HG03439 (cell line): ENCODE results near the gene SMG1.
"Not testable (repeated sequence)": the region's sequence is repeated elsewhere in the genome, so short reads cannot be mapped to it uniquely, and the experiment has no call there.

Experiments used
- ATAC-seq: cut with Tn5 transposase; IDR thresholded peaks from one replicate; pipeline ENCODE4 v1.9.1; 2021; ENCODE audit warnings: mild to moderate bottlenecking, moderate library complexity; ENCODE audit not compliant: unreplicated experiment

The SMG1 gene

GRCh38 chr16:18801145-18801972, 124.8 kb downstream of the SMG1 start, which contains the start of gene ARL6IP1:
Gene ARL6IP1, minus strand, starts transcription at chr16:18801549. Its CDS starts 83 bp downstream, at chr16:18801466.
- peak; percentile 94 for ATAC-seq

- no peak for ATAC-seq
Observed at GRCh38 chr16:18800775-18801144, 125.4 kb downstream of the SMG1 start.

- no peak for ATAC-seq
Observed at GRCh38 chr16:18800293-18800692, 125.9 kb downstream of the SMG1 start.

GRCh38 chr16:18799500-18799899, 126.7 kb downstream of the SMG1 start:
- no peak for ATAC-seq

DNA sequence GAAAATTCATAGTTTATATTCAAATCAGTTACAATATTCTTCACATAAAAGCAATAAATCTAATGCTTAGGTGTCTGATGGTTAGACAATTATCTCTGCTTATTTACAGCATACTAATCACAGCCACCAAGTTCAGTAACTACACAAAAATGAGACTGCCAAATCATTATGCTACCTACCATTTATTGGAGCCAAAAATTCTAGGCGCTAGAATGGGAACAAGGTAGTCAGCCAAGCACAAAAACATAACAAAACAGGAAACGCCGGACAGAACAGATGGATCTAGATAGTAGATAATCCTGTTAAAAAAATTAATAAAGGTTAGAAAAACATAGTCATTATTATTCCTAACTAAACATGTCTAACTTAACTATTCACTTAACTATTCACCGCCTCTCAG, 128.5 kb downstream of the SMG1 start:
- ATAC-seq: no peak

DNA sequence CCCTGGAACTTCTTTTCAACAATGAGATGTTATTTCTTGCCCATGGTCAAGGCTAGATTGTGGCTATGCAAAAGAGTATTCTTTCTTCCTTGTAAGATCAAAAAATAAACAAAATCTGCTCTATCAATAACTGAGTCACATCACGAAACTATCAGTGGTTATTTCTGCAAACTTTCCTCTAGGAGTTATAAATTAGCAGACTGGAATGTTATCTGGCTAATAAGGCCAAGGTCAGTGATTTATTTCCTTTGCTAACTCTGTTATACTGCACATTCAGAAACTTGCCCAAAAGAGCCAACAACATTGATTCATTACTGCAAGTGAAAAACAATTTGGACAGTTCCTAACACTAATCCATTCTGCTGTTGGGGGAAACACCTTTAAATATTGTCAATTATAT, 129.8 kb downstream of the SMG1 start:
- ATAC-seq: no peak

GRCh38 chr16:18792836-18793433, 133.3 kb downstream of the SMG1 start:
- ATAC-seq: no peak

- ATAC-seq: peak; percentile 92
Observed at GRCh38 chr16:18789850-18790706, 136.1 kb downstream of the SMG1 start, which contains the start of gene RPS15A. Gene RPS15A, minus strand, starts transcription at chr16:18790334. Its CDS starts 1,221 bp downstream, at chr16:18789113.

DNA sequence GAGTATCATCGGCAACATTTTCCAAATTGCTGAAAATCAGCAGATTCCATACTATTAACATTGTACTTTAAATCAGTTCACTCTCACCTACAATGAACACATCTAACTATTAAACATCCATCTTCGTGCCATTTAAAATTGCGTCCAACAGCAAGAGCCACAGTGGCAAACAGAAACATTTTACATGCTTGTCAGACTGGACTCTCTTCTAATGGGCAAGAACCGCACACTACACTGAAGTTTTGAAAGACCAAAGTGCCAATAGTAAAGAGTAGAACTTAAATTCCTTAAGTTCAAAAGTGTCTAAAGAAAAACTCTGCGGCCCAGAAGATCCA, 136.7 kb downstream of the SMG1 start:
- no peak for ATAC-seq

GRCh38 chr16:18788828-18789514, 137.2 kb downstream of the SMG1 start:
- no peak for ATAC-seq

DNA sequence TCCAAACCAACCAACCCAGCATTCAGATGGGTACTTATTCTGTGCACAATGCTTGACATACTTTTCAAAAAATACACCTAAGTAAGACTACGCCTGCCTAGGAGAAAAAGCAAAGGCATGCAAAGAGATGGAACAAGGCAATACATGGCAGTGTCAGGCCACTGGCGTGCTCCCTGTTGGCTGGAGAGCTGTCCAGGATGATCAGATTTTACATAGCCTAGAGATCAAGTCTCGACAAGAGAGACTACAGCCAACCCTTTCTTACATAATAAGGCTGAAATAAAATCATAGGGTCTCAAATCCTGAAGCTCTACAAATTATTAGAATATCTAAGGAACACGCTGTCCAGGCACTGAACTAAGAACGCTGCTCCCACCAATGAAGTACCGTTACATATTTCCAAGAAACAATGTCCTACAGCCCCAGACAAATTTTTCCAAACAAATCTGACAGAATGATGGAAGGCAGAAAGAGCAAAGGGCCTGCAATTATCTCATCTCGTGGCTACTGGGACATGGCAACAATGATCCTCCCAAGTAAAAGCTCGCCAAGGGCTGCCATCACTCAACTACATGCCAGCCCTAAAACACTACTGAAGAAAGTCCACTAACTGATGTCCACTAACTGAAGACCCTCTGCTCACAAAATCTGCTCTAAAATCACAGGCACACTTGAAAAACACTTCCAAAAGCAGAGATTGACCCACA, 141.1 kb downstream of the SMG1 start:
- no peak for ATAC-seq

- ATAC-seq: no peak
Observed at GRCh38 chr16:18783430-18784341, 142.5 kb downstream of the SMG1 start.

DNA sequence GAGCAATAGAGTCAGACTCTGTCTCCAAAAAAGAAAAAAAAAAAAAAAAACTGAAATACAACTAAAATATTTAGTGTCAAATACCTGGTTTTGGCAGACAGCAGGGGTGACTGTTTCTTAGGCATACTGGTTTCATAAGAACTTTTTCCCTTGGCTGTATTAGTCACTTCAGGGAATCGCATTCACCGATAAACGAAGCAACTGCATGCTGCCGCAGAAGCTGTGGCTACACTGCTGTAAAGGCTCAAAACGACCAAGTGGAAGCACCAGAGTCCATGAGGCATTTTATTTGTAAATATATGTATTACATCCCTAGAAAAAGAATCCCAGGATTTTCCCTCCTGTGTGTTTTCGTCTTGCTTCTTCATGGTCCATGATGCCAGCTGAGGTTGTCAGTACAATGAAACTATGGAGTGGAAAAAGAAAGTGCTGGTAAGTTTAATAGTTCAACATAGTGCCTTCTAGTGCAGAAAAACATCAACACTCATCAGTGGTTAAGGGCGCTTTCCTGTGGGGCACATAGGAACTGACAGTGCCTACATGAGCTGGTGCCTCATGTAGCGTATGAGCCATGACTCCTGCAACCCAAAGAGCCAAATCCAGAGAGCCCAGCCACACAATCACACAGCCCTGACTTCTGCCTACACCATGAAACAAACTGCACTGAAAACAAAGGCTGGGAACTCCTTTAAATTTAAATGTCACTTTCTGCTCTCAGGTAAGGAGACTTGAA, 143.3 kb downstream of the SMG1 start:
- ATAC-seq: no peak

- not testable (repeated sequence) for ATAC-seq
Observed at GRCh38 chr16:18781232-18781631, 145.0 kb downstream of the SMG1 start.

DNA sequence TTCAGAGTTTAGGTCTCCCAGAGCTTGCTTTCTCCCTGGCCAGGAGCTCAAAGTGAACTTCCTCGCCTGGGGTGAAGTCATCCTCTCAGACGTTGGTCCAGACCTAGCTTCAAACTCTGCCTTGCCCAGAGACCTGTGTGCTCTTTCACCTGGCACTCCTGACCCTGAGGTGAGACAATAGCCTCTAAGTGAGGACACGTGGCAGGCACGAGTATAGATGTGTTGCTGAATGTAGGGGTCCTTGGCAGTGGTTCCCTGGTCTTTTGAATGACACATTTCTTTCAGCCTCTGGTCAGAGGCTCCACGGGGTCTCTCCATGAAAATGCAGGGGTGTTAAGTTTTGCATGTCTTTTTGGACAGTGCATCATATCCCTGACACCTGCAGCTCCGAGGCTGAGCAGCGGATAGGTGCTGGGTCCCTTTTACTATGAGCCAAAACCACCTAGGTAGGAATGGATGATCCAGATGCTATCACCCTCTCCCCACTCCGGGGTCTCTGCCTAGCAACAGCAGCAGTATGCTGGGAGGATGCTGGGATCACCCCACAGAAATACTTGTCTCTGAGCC, 145.7 kb downstream of the SMG1 start:
- ATAC-seq: not testable (repeated sequence)

DNA sequence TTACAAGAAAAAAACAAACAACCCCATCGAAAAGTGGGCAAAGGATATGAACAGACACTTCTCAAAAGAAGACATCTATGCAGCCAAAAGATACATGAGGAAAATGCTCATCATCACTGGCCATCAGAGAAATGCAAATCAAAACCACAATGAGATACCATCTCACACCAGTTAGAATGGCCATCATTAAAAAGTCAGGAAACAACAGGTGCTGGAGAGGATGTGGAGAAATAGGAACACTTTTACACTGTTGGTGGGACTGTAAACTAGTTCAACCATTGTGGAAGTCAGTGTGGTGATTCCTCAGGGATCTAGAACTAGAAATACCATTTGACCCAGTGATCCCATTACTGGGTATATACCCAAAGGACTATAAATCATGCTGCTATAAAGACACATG, 148.5 kb downstream of the SMG1 start:
- ATAC-seq: not testable (repeated sequence)

GRCh38 chr16:18776334-18776733, 149.9 kb downstream of the SMG1 start:
- not testable (repeated sequence) for ATAC-seq

- not testable (repeated sequence) for ATAC-seq
Observed at GRCh38 chr16:18774651-18775050, 151.6 kb downstream of the SMG1 start.
